Measurements from ENCODE around the gene CMTM1. TPM values are rescaled to one million over a fixed set of nuclear protein-coding genes. Genes with fewer than 3 reads are reported as not detected.
A peak's percentile ranks its signal among the peaks of the same experiment; 100 is the strongest.

CMTM1 gene
- total RNA-seq (2014; rRNA removed; shearing (Covaris generic); ENCODE audit: low replicate concordance): 0.61 and 5.8 TPM in 2 replicates

GRCh38 chr16:66566051-66566901, at the start of gene CMTM1:
TSS of gene CMTM1 (plus strand) at chr16:66566439. CDS start at chr16:66566514, 75 bp downstream.
- H2AFZ ChIP-seq (ENCODE audit: low read length): no peak within 1 kb of the TSS
- H3K9me3 ChIP-seq (ENCODE audit: low read length): no peaks in the 10 kb centered on the region
- H3K9ac ChIP-seq (ENCODE audit: low read length): no peak within 1 kb of the TSS
- H3K4me3 ChIP-seq (ENCODE audit: low read length): no peak within 1 kb of the TSS
- no peak within 1 kb of the TSS for H3K27ac ChIP-seq (ENCODE audit: low read length)
- no peaks in the 10 kb centered on the region for H3K4me1 ChIP-seq (ENCODE audit: low read length)
- H3K36me3 ChIP-seq (ENCODE audit: insufficient read depth, low read length): peaks cover 8% of the 10 kb centered on the region; the same call in 1 of the 2 replicates
- no peak for DNase-seq
- no peaks in the 10 kb centered on the region for H4K20me1 ChIP-seq (ENCODE audit: insufficient read depth, low read depth, low read length)
- no peaks in the 10 kb centered on the region for H3K79me2 ChIP-seq (ENCODE audit: low read length)
- no peaks in the 10 kb centered on the region for H3K27me3 ChIP-seq (ENCODE audit: low read length)
- no peaks in the 10 kb centered on the region for H3K9me2 ChIP-seq (replicated peaks; ENCODE audit: insufficient read depth, low read length)
- no peak within 1 kb of the TSS for H3K4me2 ChIP-seq (ENCODE audit: low read depth, low read length, poor library complexity, severe bottlenecking)

GRCh38 chr16:66516509-66516807, 49.8 kb upstream of the CMTM1 start:
- H4K20me1 ChIP-seq (ENCODE audit: insufficient read depth, low read depth, low read length): no peaks in the 10 kb centered on the region
- H2AFZ ChIP-seq (ENCODE audit: low read length): peak overlapping the region; percentile 96
- H3K9ac ChIP-seq (ENCODE audit: low read length): peak overlapping the region; percentile 37
- H3K9me2 ChIP-seq (replicated peaks; ENCODE audit: insufficient read depth, low read length): no peaks in the 10 kb centered on the region
- no peaks in the 10 kb centered on the region for H3K79me2 ChIP-seq (ENCODE audit: low read length)
- no peak overlapping the region for H3K4me3 ChIP-seq (ENCODE audit: low read length)
- H3K27ac ChIP-seq (ENCODE audit: low read length): no peak overlapping the region
- H3K4me1 ChIP-seq (ENCODE audit: low read length): peaks cover 20% of the 10 kb centered on the region
- H3K9me3 ChIP-seq (ENCODE audit: low read length): no peaks in the 10 kb centered on the region
- peak overlapping the region; percentile 57 for H3K4me2 ChIP-seq (ENCODE audit: low read depth, low read length, poor library complexity, severe bottlenecking)
- H3K27me3 ChIP-seq (ENCODE audit: low read length): no peaks in the 10 kb centered on the region
- DNase-seq: no peak
- no peaks in the 10 kb centered on the region for H3K36me3 ChIP-seq (ENCODE audit: insufficient read depth, low read length)

GRCh38 chr16:66516808-66517585, 49.2 kb upstream of the CMTM1 start:
- Histone ChIP-seq H3K9me2 (replicated peaks; ENCODE audit: insufficient read depth, low read length) (no peaks in the 10 kb centered on the region), H3K36me3 (ENCODE audit: insufficient read depth, low read length) (no peaks in the 10 kb centered on the region), H3K4me3 (ENCODE audit: low read length) (peak overlapping the region; percentile 30; the same call in 1 of the 2 replicates), H3K9me3 (ENCODE audit: low read length) (no peaks in the 10 kb centered on the region), H3K79me2 (ENCODE audit: low read length) (no peaks in the 10 kb centered on the region), H4K20me1 (ENCODE audit: insufficient read depth, low read depth, low read length) (no peaks in the 10 kb centered on the region), H3K9ac (ENCODE audit: low read length) (peak overlapping the region; percentile 37), H3K27me3 (ENCODE audit: low read length) (no peaks in the 10 kb centered on the region), H3K4me1 (ENCODE audit: low read length) (peaks cover 20% of the 10 kb centered on the region), H2AFZ (ENCODE audit: low read length) (peak overlapping the region; percentile 96), H3K4me2 (ENCODE audit: low read depth, low read length, poor library complexity, severe bottlenecking) (peak overlapping the region; percentile 57), H3K27ac (ENCODE audit: low read length) (0 out of 2 replicates have a peak overlapping the region, but pooled peaks have one; percentile 25)
- DNase-seq: peak; percentile 92

- no peaks in the 10 kb centered on the region for H4K20me1 ChIP-seq (ENCODE audit: insufficient read depth, low read depth, low read length)
- H3K4me3 ChIP-seq (ENCODE audit: low read length): 0 out of 2 replicates have a peak overlapping the region, but pooled peaks have one; percentile 30
- peak overlapping the region; percentile 36; the same call in 1 of the 2 replicates for H3K9ac ChIP-seq (ENCODE audit: low read length)
- no peak overlapping the region for H3K27ac ChIP-seq (ENCODE audit: low read length)
- H3K4me1 ChIP-seq (ENCODE audit: low read length): peaks cover 20% of the 10 kb centered on the region
- H3K79me2 ChIP-seq (ENCODE audit: low read length): no peaks in the 10 kb centered on the region
- no peaks in the 10 kb centered on the region for H3K27me3 ChIP-seq (ENCODE audit: low read length)
- no peak overlapping the region for H2AFZ ChIP-seq (ENCODE audit: low read length)
- H3K9me2 ChIP-seq (replicated peaks; ENCODE audit: insufficient read depth, low read length): no peaks in the 10 kb centered on the region
- H3K36me3 ChIP-seq (ENCODE audit: insufficient read depth, low read length): no peaks in the 10 kb centered on the region
- DNase-seq: no peak
- H3K4me2 ChIP-seq (ENCODE audit: low read depth, low read length, poor library complexity, severe bottlenecking): peak overlapping the region; percentile 57
- no peaks in the 10 kb centered on the region for H3K9me3 ChIP-seq (ENCODE audit: low read length)
Observed at GRCh38 chr16:66517586-66518263, 48.5 kb upstream of the CMTM1 start.

GRCh38 chr16:66519482-66520373, 46.5 kb upstream of the CMTM1 start:
- no peak overlapping the region for H2AFZ ChIP-seq (ENCODE audit: low read length)
- H3K4me3 ChIP-seq (ENCODE audit: low read length): no peak overlapping the region
- H3K36me3 ChIP-seq (ENCODE audit: insufficient read depth, low read length): no peaks in the 10 kb centered on the region
- H3K27me3 ChIP-seq (ENCODE audit: low read length): no peaks in the 10 kb centered on the region
- H3K4me2 ChIP-seq (ENCODE audit: low read depth, low read length, poor library complexity, severe bottlenecking): no peak overlapping the region
- H3K9me2 ChIP-seq (replicated peaks; ENCODE audit: insufficient read depth, low read length): no peaks in the 10 kb centered on the region
- no peak overlapping the region for H3K27ac ChIP-seq (ENCODE audit: low read length)
- no peaks in the 10 kb centered on the region for H3K9me3 ChIP-seq (ENCODE audit: low read length)
- H3K79me2 ChIP-seq (ENCODE audit: low read length): no peaks in the 10 kb centered on the region
- H3K9ac ChIP-seq (ENCODE audit: low read length): no peak overlapping the region
- DNase-seq: no peak
- peaks cover 23% of the 10 kb centered on the region for H3K4me1 ChIP-seq (ENCODE audit: low read length)
- H4K20me1 ChIP-seq (ENCODE audit: insufficient read depth, low read depth, low read length): no peaks in the 10 kb centered on the region

GRCh38 chr16:66520406-66521170, 45.7 kb upstream of the CMTM1 start:
- no peaks in the 10 kb centered on the region for H3K79me2 ChIP-seq (ENCODE audit: low read length)
- DNase-seq: no peak
- no peak overlapping the region for H3K4me3 ChIP-seq (ENCODE audit: low read length)
- H3K9ac ChIP-seq (ENCODE audit: low read length): no peak overlapping the region
- H3K36me3 ChIP-seq (ENCODE audit: insufficient read depth, low read length): no peaks in the 10 kb centered on the region
- no peaks in the 10 kb centered on the region for H3K9me3 ChIP-seq (ENCODE audit: low read length)
- H3K4me2 ChIP-seq (ENCODE audit: low read depth, low read length, poor library complexity, severe bottlenecking): no peak overlapping the region
- no peak overlapping the region for H2AFZ ChIP-seq (ENCODE audit: low read length)
- H3K4me1 ChIP-seq (ENCODE audit: low read length): peaks cover 27% of the 10 kb centered on the region
- H3K27ac ChIP-seq (ENCODE audit: low read length): no peak overlapping the region
- H3K27me3 ChIP-seq (ENCODE audit: low read length): no peaks in the 10 kb centered on the region
- no peaks in the 10 kb centered on the region for H4K20me1 ChIP-seq (ENCODE audit: insufficient read depth, low read depth, low read length)
- no peaks in the 10 kb centered on the region for H3K9me2 ChIP-seq (replicated peaks; ENCODE audit: insufficient read depth, low read length)

GRCh38 chr16:66521252-66521713, 45.0 kb upstream of the CMTM1 start:
- no peak overlapping the region for H3K4me2 ChIP-seq (ENCODE audit: low read depth, low read length, poor library complexity, severe bottlenecking)

More at GRCh38 chr16:66521252-66521713, 45.0 kb upstream of the CMTM1 start:
- no peak for DNase-seq
- Histone ChIP-seq H3K4me1 (ENCODE audit: low read length) (peaks cover 25% of the 10 kb centered on the region), H3K36me3 (ENCODE audit: insufficient read depth, low read length) (no peaks in the 10 kb centered on the region), H3K79me2 (ENCODE audit: low read length) (no peaks in the 10 kb centered on the region), H3K9me3 (ENCODE audit: low read length) (no peaks in the 10 kb centered on the region), H3K27ac (ENCODE audit: low read length) (no peak overlapping the region), H3K9me2 (replicated peaks; ENCODE audit: insufficient read depth, low read length) (no peaks in the 10 kb centered on the region), H3K9ac (ENCODE audit: low read length) (no peak overlapping the region), H3K27me3 (ENCODE audit: low read length) (no peaks in the 10 kb centered on the region), H4K20me1 (ENCODE audit: insufficient read depth, low read depth, low read length) (no peaks in the 10 kb centered on the region), H2AFZ (ENCODE audit: low read length) (no peak overlapping the region), H3K4me3 (ENCODE audit: low read length) (no peak overlapping the region)
